ENCODE results near the gene LARP7. TPM values are rescaled to one million over a fixed set of nuclear protein-coding genes. Genes with fewer than 3 reads are reported as not detected.
"Not testable (repeated sequence)": the region's sequence is repeated elsewhere in the genome, so short reads cannot be mapped to it uniquely, and the experiment has no call there.

The LARP7 gene
- total RNA-seq, 2 experiments from 2014 or later: 48.2 to 51.3 TPM

DNA sequence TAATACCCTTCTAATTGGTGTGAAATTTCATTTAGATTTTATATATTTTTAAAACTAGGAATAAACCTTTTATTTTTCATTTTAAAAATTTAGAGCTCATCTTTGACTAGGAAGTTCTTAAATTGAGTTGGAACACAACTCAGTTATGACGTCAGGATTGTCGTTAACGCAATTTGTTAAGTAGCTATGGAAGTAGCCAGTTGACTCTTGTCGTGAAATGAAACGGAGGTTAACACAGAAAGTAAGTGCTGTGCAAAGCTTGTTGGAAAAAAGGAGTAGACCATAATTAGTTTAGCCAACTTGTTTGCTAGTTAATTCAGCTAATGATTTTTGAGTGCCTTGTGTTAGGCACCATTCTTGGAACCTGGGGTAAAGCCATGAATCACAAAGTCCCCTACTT lies 18.3 kb downstream of the LARP7 start:
- no peak for ATAC-seq
- H3K4me3 Mint-ChIP-seq: no peak overlapping the region
- H3K36me3 Mint-ChIP-seq (ENCODE audit: low read depth): peaks cover 36% of the 10 kb centered on the region
- H3K4me1 Mint-ChIP-seq (ENCODE audit: low read depth): no peaks in the 10 kb centered on the region
- no peaks in the 10 kb centered on the region for H3K27me3 Mint-ChIP-seq (ENCODE audit: low read depth)
- POLR2A ChIA-PET: no interaction called here
- H3K27ac Mint-ChIP-seq: no peak overlapping the region
- DNase-seq: no peak
- H3K9me3 Mint-ChIP-seq (ENCODE audit: insufficient read depth): no peaks in the 10 kb centered on the region
- CTCF ChIA-PET: interaction anchor here (0.8 to 3.7 kb wide), 3 partner anchors 9 to 110 kb away, joined by 3 to 13 read pairs (median 5); no protein-coding TSS in a partner anchor

DNA sequence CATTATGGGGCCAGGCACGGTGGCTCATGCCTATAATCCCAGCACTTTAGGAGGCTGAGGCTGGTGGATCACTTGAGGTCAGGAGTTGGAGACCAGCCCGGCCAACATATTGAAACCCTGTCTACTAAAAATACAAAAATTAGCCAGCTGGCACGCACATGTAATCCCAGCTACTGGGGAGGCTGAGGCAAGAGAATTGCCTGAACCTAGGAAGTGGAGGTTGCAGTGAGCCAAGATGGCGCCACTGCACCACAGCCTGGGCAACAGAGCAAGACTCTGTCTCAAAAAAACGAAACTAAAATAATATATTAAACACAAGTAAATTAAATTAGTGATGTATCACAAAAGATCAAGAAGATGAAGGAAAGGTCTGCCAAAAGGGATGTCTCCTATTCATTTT lies 19.2 kb downstream of the LARP7 start:
- H3K4me3 Mint-ChIP-seq; H3K4me1 Mint-ChIP-seq (ENCODE audit: low read depth); POLR2A ChIA-PET; H3K27ac Mint-ChIP-seq; ATAC-seq; DNase-seq; H3K9me3 Mint-ChIP-seq (ENCODE audit: insufficient read depth); H3K27me3 Mint-ChIP-seq (ENCODE audit: low read depth): not testable (repeated sequence)
- CTCF ChIA-PET: interaction anchor here (1.2 to 3.7 kb wide), 3 partner anchors 15 to 109 kb away, joined by 3 to 13 read pairs (median 5); no protein-coding TSS in a partner anchor
- peaks cover 34% of the 10 kb centered on the region for H3K36me3 Mint-ChIP-seq (ENCODE audit: low read depth)

- DNase-seq (no peak), ATAC-seq (no peak)
- no peaks in the 10 kb centered on the region for H3K36me3 Mint-ChIP-seq (ENCODE audit: low read depth)
- no peaks in the 10 kb centered on the region for H3K9me3 Mint-ChIP-seq (ENCODE audit: insufficient read depth)
- no peak overlapping the region for H3K4me3 Mint-ChIP-seq
- no peaks in the 10 kb centered on the region for H3K27me3 Mint-ChIP-seq (ENCODE audit: low read depth)
- POLR2A ChIA-PET: no interaction called here
- H3K4me1 Mint-ChIP-seq (ENCODE audit: low read depth): no peaks in the 10 kb centered on the region
- H3K27ac Mint-ChIP-seq: no peak overlapping the region
- CTCF ChIA-PET: no interaction called here
Observed at GRCh38 chr4:112664611-112665010, 27.7 kb downstream of the LARP7 start.

- ATAC-seq: no peak
Observed at GRCh38 chr4:112668131-112668530, 31.2 kb downstream of the LARP7 start.

GRCh38 chr4:112673076-112673475 lies 36.1 kb downstream of the LARP7 start:
- Mint-ChIP-seq H3K4me1 (ENCODE audit: low read depth) (no peaks in the 10 kb centered on the region), H3K4me3 (no peak overlapping the region), H3K27ac (no peak overlapping the region), H3K36me3 (ENCODE audit: low read depth) (no peaks in the 10 kb centered on the region), H3K9me3 (ENCODE audit: insufficient read depth) (no peaks in the 10 kb centered on the region), H3K27me3 (ENCODE audit: low read depth) (no peaks in the 10 kb centered on the region)
- CTCF ChIA-PET: interaction anchor here (0.6 to 0.9 kb wide), 2 partner anchors 25 to 90 kb away, joined by 3 read pairs; no protein-coding TSS in a partner anchor
- no peak for ATAC-seq
- DNase-seq: no peak
- POLR2A ChIA-PET: no interaction called here

More at GRCh38 chr4:112668131-112668530, 31.2 kb downstream of the LARP7 start:
- Mint-ChIP-seq H3K27ac (no peak overlapping the region), H3K9me3 (ENCODE audit: insufficient read depth) (no peaks in the 10 kb centered on the region), H3K4me1 (ENCODE audit: low read depth) (no peaks in the 10 kb centered on the region), H3K36me3 (ENCODE audit: low read depth) (no peaks in the 10 kb centered on the region), H3K4me3 (no peak overlapping the region), H3K27me3 (ENCODE audit: low read depth) (no peaks in the 10 kb centered on the region)
- ChIA-PET CTCF (no interaction called here), POLR2A (no interaction called here)
- no peak for DNase-seq

DNA sequence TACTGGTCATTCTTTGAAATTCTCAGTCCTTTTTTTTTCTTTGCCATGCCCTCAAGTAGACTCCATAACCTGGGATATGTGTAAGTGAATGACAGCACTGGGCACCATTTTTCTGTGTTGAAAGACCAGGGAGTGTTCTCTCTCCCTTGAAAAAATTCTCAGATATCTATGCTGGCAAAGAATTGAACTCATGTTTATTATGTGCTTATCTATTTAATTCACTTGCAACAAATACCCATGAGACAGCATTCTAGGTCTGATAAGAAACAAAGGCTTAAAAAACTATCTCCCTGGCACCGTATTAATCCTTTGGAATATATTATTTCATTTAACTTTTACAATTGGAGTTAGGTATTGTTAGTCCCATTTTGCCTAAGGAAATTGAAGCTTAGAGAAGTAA lies 36.7 kb downstream of the LARP7 start:
- H3K36me3 Mint-ChIP-seq (ENCODE audit: low read depth): no peaks in the 10 kb centered on the region
- no peak overlapping the region for H3K4me3 Mint-ChIP-seq
- no peaks in the 10 kb centered on the region for H3K27me3 Mint-ChIP-seq (ENCODE audit: low read depth)
- DNase-seq: no peak
- H3K27ac Mint-ChIP-seq: no peak overlapping the region
- POLR2A ChIA-PET: no interaction called here
- H3K4me1 Mint-ChIP-seq (ENCODE audit: low read depth): no peaks in the 10 kb centered on the region
- no peaks in the 10 kb centered on the region for H3K9me3 Mint-ChIP-seq (ENCODE audit: insufficient read depth)
- no peak for ATAC-seq
- CTCF ChIA-PET: interaction anchor here (0.5 to 0.9 kb wide), 2 partner anchors 49 to 90 kb away, joined by 3 read pairs; no protein-coding TSS in a partner anchor

- ATAC-seq: no peak
- Mint-ChIP-seq H3K9me3 (ENCODE audit: insufficient read depth) (no peaks in the 10 kb centered on the region), H3K4me3 (no peak overlapping the region), H3K27me3 (ENCODE audit: low read depth) (no peaks in the 10 kb centered on the region), H3K36me3 (ENCODE audit: low read depth) (no peaks in the 10 kb centered on the region), H3K4me1 (ENCODE audit: low read depth) (no peaks in the 10 kb centered on the region), H3K27ac (no peak overlapping the region)
- POLR2A ChIA-PET: no interaction called here
- no peak for DNase-seq
- CTCF ChIA-PET: interaction anchor here (0.5 kb wide), 1 partner anchor 49 kb away, joined by 3 read pairs; no protein-coding TSS in a partner anchor
Observed at GRCh38 chr4:112674376-112674775, 37.4 kb downstream of the LARP7 start.

DNA sequence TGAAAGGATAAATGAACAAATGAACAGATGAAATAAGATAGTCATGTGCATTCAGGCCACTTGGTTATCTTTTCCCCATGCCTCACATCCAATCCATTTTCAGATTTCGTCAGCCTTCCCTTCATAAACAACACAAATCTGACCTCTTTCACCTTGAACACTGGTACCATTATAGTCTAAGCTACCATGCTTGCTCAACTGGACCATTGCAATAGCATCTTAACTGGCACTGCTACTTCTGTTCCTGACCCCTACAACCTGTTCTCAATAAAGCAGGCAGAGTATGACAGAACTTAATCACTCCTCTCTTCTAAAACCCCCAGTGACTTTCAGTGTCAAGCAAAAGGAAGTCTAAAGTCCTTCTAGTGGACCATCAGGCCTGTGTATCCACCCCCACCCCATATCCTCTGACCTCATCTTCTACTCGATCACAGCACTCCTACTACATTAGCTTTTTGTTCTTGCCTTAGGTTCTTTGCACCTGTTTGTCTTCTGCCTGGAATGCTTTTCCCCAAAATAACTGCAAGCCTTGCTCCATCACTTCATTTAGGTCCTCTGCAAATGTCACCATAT lies 40.7 kb downstream of the LARP7 start:
- Mint-ChIP-seq H3K27ac (no peak overlapping the region), H3K9me3 (ENCODE audit: insufficient read depth) (no peaks in the 10 kb centered on the region), H3K27me3 (ENCODE audit: low read depth) (peaks cover 2% of the 10 kb centered on the region), H3K4me1 (ENCODE audit: low read depth) (no peaks in the 10 kb centered on the region), H3K36me3 (ENCODE audit: low read depth) (no peaks in the 10 kb centered on the region), H3K4me3 (no peak overlapping the region)
- ATAC-seq (no peak), DNase-seq (no peak)
- POLR2A ChIA-PET: no interaction called here
- CTCF ChIA-PET: no interaction called here

DNA sequence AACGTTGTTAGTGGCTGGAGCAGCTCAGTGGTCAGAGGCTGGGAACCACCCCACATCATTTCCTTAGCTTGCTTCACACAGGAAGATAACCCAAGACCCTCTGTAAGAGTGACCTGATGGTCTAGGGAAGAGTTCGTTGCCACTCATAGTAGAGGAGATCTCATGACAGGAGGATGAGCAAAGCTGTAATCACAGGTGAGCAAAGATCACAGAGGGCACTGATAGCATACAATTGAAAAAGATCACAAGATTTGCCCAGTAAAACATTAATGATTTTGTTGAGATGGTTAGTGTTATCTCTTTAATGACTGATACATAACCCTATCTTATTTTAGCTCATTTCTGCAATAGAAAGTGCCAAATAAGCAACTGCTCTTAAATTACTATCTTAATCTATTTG lies 44.1 kb downstream of the LARP7 start:
- H3K4me1 Mint-ChIP-seq (ENCODE audit: low read depth): no peaks in the 10 kb centered on the region
- H3K27ac Mint-ChIP-seq: no peak overlapping the region
- ATAC-seq: no peak
- peaks cover 2% of the 10 kb centered on the region for H3K27me3 Mint-ChIP-seq (ENCODE audit: low read depth)
- no peaks in the 10 kb centered on the region for H3K36me3 Mint-ChIP-seq (ENCODE audit: low read depth)
- H3K4me3 Mint-ChIP-seq: no peak overlapping the region
- DNase-seq: no peak
- CTCF ChIA-PET: no interaction called here
- POLR2A ChIA-PET: no interaction called here
- H3K9me3 Mint-ChIP-seq (ENCODE audit: insufficient read depth): no peaks in the 10 kb centered on the region

DNA sequence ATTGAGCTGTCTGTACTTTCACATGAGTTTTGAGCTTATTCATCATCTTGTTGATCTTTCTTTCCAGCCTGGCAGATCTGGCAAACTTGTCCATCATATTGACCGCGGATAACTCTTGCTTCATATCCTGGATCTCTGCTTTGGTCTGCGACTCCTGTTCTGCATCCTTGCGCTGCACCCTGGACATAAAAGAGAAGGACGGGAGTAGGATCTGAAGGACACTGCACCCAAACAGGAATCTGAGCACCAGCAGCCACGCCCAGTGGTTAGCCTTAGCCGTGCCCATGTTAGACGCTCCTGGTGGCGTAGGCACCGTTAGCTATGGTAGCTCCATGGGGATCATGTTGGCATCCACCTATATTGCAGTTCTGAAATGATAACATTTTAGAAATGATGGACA lies 56.6 kb downstream of the LARP7 start:
- Mint-ChIP-seq H3K27me3 (ENCODE audit: low read depth) (peaks cover 12% of the 10 kb centered on the region), H3K9me3 (ENCODE audit: insufficient read depth) (no peaks in the 10 kb centered on the region), H3K4me1 (ENCODE audit: low read depth) (no peaks in the 10 kb centered on the region), H3K36me3 (ENCODE audit: low read depth) (no peaks in the 10 kb centered on the region), H3K4me3 (no peak overlapping the region), H3K27ac (no peak overlapping the region)
- ChIA-PET CTCF (no interaction called here), POLR2A (no interaction called here)
- ATAC-seq (no peak), DNase-seq (no peak)

DNA sequence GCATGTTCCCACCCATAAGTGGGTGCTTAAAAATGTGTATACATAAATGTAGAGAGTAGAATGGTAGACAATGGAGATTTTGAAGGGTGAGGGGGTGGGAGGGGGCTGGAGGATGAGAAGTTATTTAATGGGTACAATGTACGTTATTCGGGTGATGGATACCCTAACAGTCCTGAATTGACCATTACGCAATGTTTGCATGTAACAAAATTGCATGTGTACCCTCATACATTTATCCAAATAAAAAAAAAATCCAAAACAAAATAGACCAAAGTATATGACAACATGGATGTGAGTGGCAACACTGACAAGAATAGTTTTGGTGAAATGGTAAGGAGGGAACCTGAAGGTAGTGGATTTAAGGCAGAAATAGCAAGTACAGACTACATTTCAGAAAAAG lies 63.7 kb downstream of the LARP7 start:
- H3K4me1 Mint-ChIP-seq (ENCODE audit: low read depth): peaks cover 13% of the 10 kb centered on the region
- no peaks in the 10 kb centered on the region for H3K36me3 Mint-ChIP-seq (ENCODE audit: low read depth)
- no peak overlapping the region for H3K4me3 Mint-ChIP-seq
- H3K27ac Mint-ChIP-seq: no peak overlapping the region
- ChIA-PET CTCF (interaction anchor here (0.9 kb wide), 1 partner anchor 65 kb away, joined by 4 read pairs; no protein-coding TSS in a partner anchor), POLR2A (no interaction called here)
- H3K9me3 Mint-ChIP-seq (ENCODE audit: insufficient read depth): no peaks in the 10 kb centered on the region
- DNase-seq (no peak), ATAC-seq (no peak)
- peaks cover 30% of the 10 kb centered on the region for H3K27me3 Mint-ChIP-seq (ENCODE audit: low read depth)

DNA sequence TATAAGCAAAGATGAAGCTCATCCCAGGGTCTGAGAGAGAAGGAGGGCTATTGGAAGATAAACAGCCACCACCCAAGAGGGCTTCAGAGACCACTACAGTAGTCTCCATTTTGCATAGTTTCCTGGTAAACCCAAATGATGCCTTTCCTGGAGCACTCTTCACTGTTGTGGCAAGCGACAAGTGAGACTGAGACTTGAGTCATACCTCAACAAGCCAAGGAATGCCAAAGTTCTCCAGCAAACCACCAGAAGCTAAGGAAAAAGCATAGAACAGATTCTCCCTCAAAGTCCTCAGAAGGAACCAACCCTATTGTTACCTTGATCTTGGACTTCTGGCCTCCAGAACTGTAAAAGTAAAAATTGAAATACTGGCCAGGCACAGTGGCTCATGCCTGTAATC lies 65.9 kb downstream of the LARP7 start:
- Mint-ChIP-seq H3K9me3 (ENCODE audit: insufficient read depth) (no peaks in the 10 kb centered on the region), H3K36me3 (ENCODE audit: low read depth) (peaks cover 2% of the 10 kb centered on the region), H3K27me3 (ENCODE audit: low read depth) (peaks cover 44% of the 10 kb centered on the region), H3K4me3 (no peak overlapping the region), H3K4me1 (ENCODE audit: low read depth) (peaks cover 23% of the 10 kb centered on the region), H3K27ac (no peak overlapping the region)
- ATAC-seq: no peak
- CTCF ChIA-PET: no interaction called here
- no peak for DNase-seq
- POLR2A ChIA-PET: no interaction called here

- Mint-ChIP-seq H3K9me3 (ENCODE audit: insufficient read depth) (no peaks in the 10 kb centered on the region), H3K36me3 (ENCODE audit: low read depth) (peaks cover 2% of the 10 kb centered on the region), H3K27me3 (ENCODE audit: low read depth) (peaks cover 43% of the 10 kb centered on the region), H3K27ac (no peak overlapping the region), H3K4me3 (peak overlapping the region; percentile 0), H3K4me1 (ENCODE audit: low read depth) (peaks cover 23% of the 10 kb centered on the region)
- CTCF ChIA-PET: no interaction called here
- DNase-seq: no peak
- ATAC-seq: no peak
- POLR2A ChIA-PET: interaction anchor here (0.6 kb wide), 1 partner anchor 11 kb away, joined by 3 read pairs; no protein-coding TSS in a partner anchor
Observed at GRCh38 chr4:112704322-112704721, 67.4 kb downstream of the LARP7 start.

Data from activated CD8-positive, alpha-beta T cell treated with anti-CD3 and anti-CD28 coated beads, Interleukin-2, amount 10 ng/mL, durations not matched to agents 7 days and 5 days (primary cell).